Hematopoietic multipotent progenitor cell treated with erythropoietin and hydrocortisone succinate and interleukin-3 and kit ligand, for 15 days (in vitro differentiated cells): ENCODE data around the gene HP1BP3.

ENCODE experiments used
- DNase-seq: peaks from one replicate; pipeline ENCODE4 v3.0.0-alpha.2; 2015; ENCODE audit warnings: low spot score

Gene HP1BP3

GRCh38 chr1:20711285-20712214, 75.6 kb downstream of the HP1BP3 start:
- DNase-seq: no peak

GRCh38 chr1:20710469-20711284, 76.4 kb downstream of the HP1BP3 start:
- no peak for DNase-seq

GRCh38 chr1:20709868-20710267, 77.2 kb downstream of the HP1BP3 start:
- no peak for DNase-seq

- no peak for DNase-seq
Observed at GRCh38 chr1:20708891-20709290, 78.2 kb downstream of the HP1BP3 start.

GRCh38 chr1:20708057-20708456, 79.0 kb downstream of the HP1BP3 start:
- no peak for DNase-seq

GRCh38 chr1:20706841-20707240, 80.3 kb downstream of the HP1BP3 start:
- DNase-seq: no peak

GRCh38 chr1:20705203-20705755, 81.8 kb downstream of the HP1BP3 start:
- DNase-seq: no peak

- no peak for DNase-seq
Observed at GRCh38 chr1:20704390-20705202, 82.5 kb downstream of the HP1BP3 start.

GRCh38 chr1:20703124-20703756, 83.9 kb downstream of the HP1BP3 start:
- DNase-seq: no peak

GRCh38 chr1:20702416-20702815, 84.7 kb downstream of the HP1BP3 start:
- no peak for DNase-seq

- no peak for DNase-seq
Observed at GRCh38 chr1:20701847-20702246, 85.3 kb downstream of the HP1BP3 start.

- no peak for DNase-seq
Observed at GRCh38 chr1:20701446-20701845, 85.7 kb downstream of the HP1BP3 start.

GRCh38 chr1:20700636-20701215, 86.4 kb downstream of the HP1BP3 start:
- DNase-seq: no peak

- no peak for DNase-seq
Observed at GRCh38 chr1:20699558-20699957, 87.5 kb downstream of the HP1BP3 start.

GRCh38 chr1:20698195-20698910, 88.8 kb downstream of the HP1BP3 start:
- no peak for DNase-seq

- DNase-seq: no peak
Observed at GRCh38 chr1:20697563-20697962, 89.5 kb downstream of the HP1BP3 start.

GRCh38 chr1:20696397-20697333, 90.4 kb downstream of the HP1BP3 start:
- peak; percentile 79 for DNase-seq

GRCh38 chr1:20695515-20695914, 91.6 kb downstream of the HP1BP3 start:
- no peak for DNase-seq

GRCh38 chr1:20693623-20694022, 93.5 kb downstream of the HP1BP3 start:
- no peak for DNase-seq
